SKM-1 treated with dmso at 0.1 percent for 144 hours (cell line): ENCODE data around the gene ZNF567.

ENCODE experiments used
- DNase-seq: peaks from one replicate; lab custom pipeline; 2025; ENCODE audit not compliant: unreplicated experiment; lab: John Stamatoyannopoulos, UW

The ZNF567 gene

GRCh38 chr19:36750066-36750691 lies 62.8 kb downstream of the ZNF567 start:
- no peak for DNase-seq
